Stomach smooth muscle (tissue), 2 donors: Measurements from ENCODE around the gene CFAP20DC.
"Not testable (repeated sequence)": the region's sequence is repeated elsewhere in the genome, so short reads cannot be mapped to it uniquely, and the experiment has no call there.

ENCODE experiments used
- H3K27ac ChIP-seq: one replicate; pipeline ENCODE4 v1.7.0; 2013; ENCODE audit warnings: mild to moderate bottlenecking, low read length, inconsistent platforms
- H3K27me3 ChIP-seq, 2 donors: one replicate each; pipeline ENCODE4 v1.7.0; 2013; ENCODE audit warnings: low read length in 2 of 2; ENCODE audit not compliant: insufficient read depth in 2 of 2, control insufficient read depth in 1 of 2
- H3K36me3 ChIP-seq, 2 donors: one replicate each; pipeline ENCODE4 v1.7.0; 2013; ENCODE audit warnings: low read length in 2 of 2; ENCODE audit not compliant: control insufficient read depth in 2 of 2, insufficient read depth in 2 of 2
- H3K4me1 ChIP-seq: one replicate; pipeline ENCODE4 v1.7.0; 2013; ENCODE audit warnings: low read length; ENCODE audit not compliant: control insufficient read depth, insufficient read depth
- H3K4me3 ChIP-seq, 2 donors: one replicate each; pipeline ENCODE4 v1.7.0; 2013; ENCODE audit warnings: low read length in 2 of 2
- H3K9ac ChIP-seq, 2 donors: one replicate each; pipeline ENCODE4 v1.7.0; 2013; ENCODE audit warnings: low read length in 2 of 2, mild to moderate bottlenecking in 1 of 2
- H3K9me3 ChIP-seq, 2 donors: one replicate each; pipeline ENCODE4 v1.7.0; 2013; ENCODE audit warnings: low read length in 2 of 2; ENCODE audit not compliant: control insufficient read depth in 2 of 2
- donor health status: healthy.
- donor health status: Pancreatic carcinoma.

Gene CFAP20DC

DNA sequence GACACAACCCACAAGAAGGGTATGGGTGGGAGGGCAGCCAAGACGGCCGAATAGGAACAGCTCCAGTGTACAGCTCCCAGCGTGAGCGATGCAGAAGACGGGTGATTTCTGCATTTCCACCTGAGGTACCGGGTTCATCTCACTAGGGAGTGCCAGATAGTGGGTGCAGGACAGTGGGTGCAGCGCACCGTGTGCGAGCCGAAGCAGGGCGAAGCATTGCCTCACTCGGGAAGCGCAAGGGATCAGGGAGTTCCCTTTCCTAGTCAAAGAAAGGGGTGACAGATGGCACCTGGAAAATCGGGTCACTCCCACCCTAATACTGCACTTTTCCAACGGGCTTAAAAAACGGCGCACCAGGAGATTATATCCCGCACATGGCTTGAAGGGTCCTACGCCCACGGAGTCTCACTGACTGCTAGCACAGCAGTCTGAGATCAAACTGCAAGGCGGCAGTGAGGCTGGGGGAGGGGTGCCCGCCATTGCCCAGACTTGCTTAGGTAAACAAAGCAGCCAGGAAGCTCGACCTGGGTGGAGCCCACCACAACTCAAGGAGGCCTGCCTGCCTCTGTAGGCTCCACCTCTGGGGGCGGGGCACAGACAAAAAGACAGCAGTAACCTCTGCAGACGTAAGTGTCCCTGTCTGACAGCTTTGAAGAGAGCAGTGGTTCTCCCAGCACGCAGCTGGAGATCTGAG, 243.1 kb downstream of the CFAP20DC start:
- H3K27ac ChIP-seq, H3K36me3 ChIP-seq, H3K9me3 ChIP-seq, H3K9ac ChIP-seq, H3K4me3 ChIP-seq, H3K4me1 ChIP-seq, H3K27me3 ChIP-seq: not testable (repeated sequence)

- Histone ChIP-seq H3K4me1 (no peaks in the 10 kb centered on the region), H3K27me3 (no peaks in the 10 kb centered on the region)
Observed at GRCh38 chr3:58804914-58805313, 244.9 kb downstream of the CFAP20DC start.

GRCh38 chr3:58801541-58801940, 248.3 kb downstream of the CFAP20DC start:
- Histone ChIP-seq H3K9me3 (no peaks in the 10 kb centered on the region), H3K4me3 (no peak overlapping the region)

More at GRCh38 chr3:58804914-58805313, 244.9 kb downstream of the CFAP20DC start:
- Histone ChIP-seq H3K4me3 (no peak overlapping the region), H3K27ac (no peak overlapping the region), H3K9ac (no peak overlapping the region), H3K9me3 (no peaks in the 10 kb centered on the region), H3K36me3 (no peaks in the 10 kb centered on the region)

GRCh38 chr3:58800940-58801339, 248.9 kb downstream of the CFAP20DC start:
- Histone ChIP-seq H3K4me3 (no peak overlapping the region), H3K27me3 (no peaks in the 10 kb centered on the region), H3K36me3 (no peaks in the 10 kb centered on the region), H3K9me3 (no peaks in the 10 kb centered on the region), H3K4me1 (no peaks in the 10 kb centered on the region), H3K9ac (no peak overlapping the region), H3K27ac (no peak overlapping the region)

More at GRCh38 chr3:58801541-58801940, 248.3 kb downstream of the CFAP20DC start:
- H3K27me3 ChIP-seq = no peaks in the 10 kb centered on the region
- H3K36me3 ChIP-seq = no peaks in the 10 kb centered on the region
- no peak overlapping the region for H3K27ac ChIP-seq
- no peak overlapping the region for H3K9ac ChIP-seq
- H3K4me1 ChIP-seq = no peaks in the 10 kb centered on the region

DNA sequence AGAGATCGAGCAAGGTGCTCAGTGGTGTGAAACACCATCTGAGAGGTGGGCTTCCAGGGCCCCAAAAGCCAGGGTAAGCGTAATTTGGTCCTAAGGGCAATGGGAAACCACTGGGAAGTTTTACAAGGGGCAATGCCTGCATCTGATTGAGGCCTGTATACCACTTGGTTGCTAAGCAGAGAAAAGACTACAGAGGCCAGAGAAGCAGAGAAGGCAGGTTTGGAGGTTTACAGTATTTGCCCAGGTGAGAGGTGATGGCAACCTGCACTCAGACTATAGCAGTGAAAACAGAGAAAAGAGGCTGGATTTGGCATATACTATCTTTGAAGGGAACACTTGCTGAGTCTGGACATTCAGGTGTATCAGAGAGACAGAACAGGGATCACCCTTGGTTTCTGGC, 249.8 kb downstream of the CFAP20DC start:
- no peaks in the 10 kb centered on the region for H3K36me3 ChIP-seq
- H3K27me3 ChIP-seq = no peaks in the 10 kb centered on the region
- no peak overlapping the region for H3K27ac ChIP-seq
- H3K4me3 ChIP-seq = no peak overlapping the region
- H3K9me3 ChIP-seq = no peaks in the 10 kb centered on the region
- H3K9ac ChIP-seq = no peak overlapping the region
- no peaks in the 10 kb centered on the region for H3K4me1 ChIP-seq

DNA sequence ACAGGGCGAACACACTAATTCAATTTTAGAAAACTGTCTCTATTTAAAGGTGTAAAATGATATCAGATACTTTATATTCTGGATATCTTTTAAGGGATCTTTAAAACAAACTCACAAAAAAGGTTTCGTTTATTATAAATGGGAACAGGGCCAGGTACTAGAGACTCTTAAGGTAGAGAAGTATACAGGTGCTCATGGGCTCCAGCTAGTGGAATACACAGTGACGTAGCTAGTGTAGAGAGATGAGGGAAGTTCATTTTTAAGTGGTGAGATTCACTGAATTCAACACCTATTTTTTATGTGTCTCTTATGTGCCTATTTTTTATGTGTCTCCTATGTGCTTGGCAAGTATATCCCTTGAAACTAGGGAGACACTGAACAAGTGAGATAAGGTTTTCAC, 250.6 kb downstream of the CFAP20DC start:
- H3K36me3 ChIP-seq = no peaks in the 10 kb centered on the region
- H3K4me3 ChIP-seq = no peak overlapping the region
- no peak overlapping the region for H3K9ac ChIP-seq
- H3K9me3 ChIP-seq = no peaks in the 10 kb centered on the region
- no peak overlapping the region for H3K27ac ChIP-seq
- H3K4me1 ChIP-seq = no peaks in the 10 kb centered on the region
- no peaks in the 10 kb centered on the region for H3K27me3 ChIP-seq

- Histone ChIP-seq H3K27ac (no peak overlapping the region), H3K9ac (no peak overlapping the region), H3K36me3 (no peaks in the 10 kb centered on the region), H3K9me3 (no peaks in the 10 kb centered on the region), H3K4me3 (no peak overlapping the region), H3K4me1 (no peaks in the 10 kb centered on the region), H3K27me3 (no peaks in the 10 kb centered on the region)
Observed at GRCh38 chr3:58798312-58798711, 251.5 kb downstream of the CFAP20DC start.

DNA sequence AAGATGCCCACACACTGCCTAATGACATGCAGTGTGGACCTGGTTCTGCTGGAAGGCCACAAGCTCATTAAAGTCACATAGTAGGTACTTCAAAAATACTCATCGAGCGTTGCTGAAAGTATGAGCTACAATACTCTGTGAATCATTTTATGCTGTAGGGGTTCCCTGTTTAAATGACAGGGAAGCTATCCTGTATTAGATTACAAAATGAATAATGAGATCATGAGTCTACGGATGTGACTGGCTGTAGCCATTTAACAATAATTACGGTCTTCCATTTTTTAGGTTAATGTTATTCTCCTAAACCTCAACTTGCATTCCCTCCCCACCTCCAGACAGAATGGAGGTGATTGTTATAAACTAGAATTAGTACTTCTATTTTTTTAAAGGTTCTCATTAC, 255.1 kb downstream of the CFAP20DC start:
- Histone ChIP-seq H3K27me3 (no peaks in the 10 kb centered on the region), H3K9ac (no peak overlapping the region), H3K27ac (no peak overlapping the region), H3K4me1 (no peaks in the 10 kb centered on the region), H3K9me3 (no peaks in the 10 kb centered on the region), H3K4me3 (no peak overlapping the region), H3K36me3 (no peaks in the 10 kb centered on the region)

- Histone ChIP-seq H3K27me3 (no peaks in the 10 kb centered on the region), H3K9ac (no peak overlapping the region), H3K27ac (no peak overlapping the region)
Observed at GRCh38 chr3:58793938-58794337, 255.9 kb downstream of the CFAP20DC start.

DNA sequence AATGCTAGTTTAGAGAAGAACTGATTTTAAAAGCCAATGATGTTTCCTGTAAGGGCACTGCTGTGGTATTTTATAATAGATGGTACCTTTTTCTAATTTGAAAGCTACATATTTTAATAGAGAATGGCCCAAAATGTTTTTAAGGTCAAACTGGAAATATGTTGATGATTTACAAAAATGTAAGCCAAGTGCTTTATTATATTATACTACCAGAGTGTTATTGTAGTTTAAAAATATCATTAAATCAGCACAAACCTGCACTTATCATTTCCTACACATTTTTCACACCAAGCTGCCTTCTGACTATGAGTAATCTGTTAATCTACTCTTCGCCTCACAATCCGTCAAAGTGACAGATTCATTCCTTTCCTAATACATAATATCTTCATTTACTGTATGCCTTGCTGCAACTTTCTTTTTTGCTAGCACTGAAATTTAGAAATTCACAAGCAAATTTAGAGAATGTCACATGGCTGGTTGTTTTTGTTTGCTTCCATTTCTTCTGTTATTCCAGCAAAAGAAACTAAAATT, 256.8 kb downstream of the CFAP20DC start:
- H3K4me3 ChIP-seq = no peak overlapping the region
- no peak overlapping the region for H3K9ac ChIP-seq
- H3K9me3 ChIP-seq = no peaks in the 10 kb centered on the region
- H3K27ac ChIP-seq = no peak overlapping the region
- H3K4me1 ChIP-seq = no peaks in the 10 kb centered on the region
- no peaks in the 10 kb centered on the region for H3K36me3 ChIP-seq
- no peaks in the 10 kb centered on the region for H3K27me3 ChIP-seq

More at GRCh38 chr3:58793938-58794337, 255.9 kb downstream of the CFAP20DC start:
- no peak overlapping the region for H3K4me3 ChIP-seq
- no peaks in the 10 kb centered on the region for H3K9me3 ChIP-seq
- H3K36me3 ChIP-seq = no peaks in the 10 kb centered on the region
- no peaks in the 10 kb centered on the region for H3K4me1 ChIP-seq

GRCh38 chr3:58789385-58789784, 260.4 kb downstream of the CFAP20DC start:
- Histone ChIP-seq H3K36me3 (no peaks in the 10 kb centered on the region), H3K9ac (no peak overlapping the region), H3K27me3 (no peaks in the 10 kb centered on the region), H3K4me3 (no peak overlapping the region), H3K9me3 (no peaks in the 10 kb centered on the region), H3K27ac (no peak overlapping the region), H3K4me1 (no peaks in the 10 kb centered on the region)
